Left cardiac atrium (tissue), 4 donors: ENCODE measurements around the gene MAPK8IP3. TPM values are rescaled to one million over a fixed set of nuclear protein-coding genes. Genes with fewer than 3 reads are reported as not detected.
"Not testable (repeated sequence)": the region's sequence is repeated elsewhere in the genome, so short reads cannot be mapped to it uniquely, and the experiment has no call there.

ENCODE experiments used
- ATAC-seq, 2 donors: fragments of 200-7000 bp; cut with Tn5 transposase; one replicate each; pipeline ENCODE4 v1.9.1; 2020; ENCODE audit warnings: mild to moderate bottlenecking in 2 of 2, moderate library complexity in 2 of 2
- DNase-seq: peaks from one replicate; pipeline ENCODE4 v3.0.0-alpha.2; 2020
- intact Hi-C, 2 donors: fragments of 100-400 bp; cut with DNase I; formaldehyde crosslinking; loops; one replicate each; pipeline versions ENCODE4 v1.14.1 to v1.15.1; 2022 to 2023
- total RNA-seq, 2 donors: library from RNA; stranded (reverse); fragmentation: NEBNext Ultra II Directional; extraction: Animal tissue kit (Norgen Biotek cat#: 25700); gene quantifications; one replicate each; pipeline ENCODE4 v1.2.1, GENCODE V29; 2021
- donor health status: DM: no; HTN: yes; CAD: no.
- donor health status: DM: no; HTN: yes; CAD: no; lungs with severe emphysema.
- donor health status: DM: yes; HTN: yes; CAD: no.
- donor health status: Dilated cardiomyopathy.

The MAPK8IP3 gene
- total RNA-seq, 2 donors from 2014 or later, result 60.9 to 70.4 TPM

DNA sequence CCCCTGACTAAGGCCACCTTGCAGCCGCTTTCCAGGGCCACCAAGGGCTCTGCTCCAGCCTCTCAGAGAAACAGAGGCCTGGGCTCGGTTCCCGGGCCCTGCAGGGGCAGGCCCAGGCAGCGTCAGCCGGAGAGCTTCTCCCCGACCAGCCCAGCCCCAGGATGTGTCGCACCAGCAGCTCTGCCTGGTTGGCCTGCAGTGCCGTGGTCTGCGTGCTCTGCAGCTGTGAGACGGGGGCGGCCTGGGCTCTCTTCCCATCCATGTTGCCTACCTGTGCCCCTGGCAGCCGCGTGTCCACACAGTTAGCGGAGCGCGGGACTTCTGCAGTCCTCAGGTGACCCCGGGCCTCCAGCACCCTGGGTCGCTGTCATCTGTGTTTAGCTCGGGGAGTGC, 82.7 kb downstream of the MAPK8IP3 start:
- ATAC-seq (no peak), DNase-seq (peak; percentile 13)
- intact Hi-C loops, result no loop called here

DNA sequence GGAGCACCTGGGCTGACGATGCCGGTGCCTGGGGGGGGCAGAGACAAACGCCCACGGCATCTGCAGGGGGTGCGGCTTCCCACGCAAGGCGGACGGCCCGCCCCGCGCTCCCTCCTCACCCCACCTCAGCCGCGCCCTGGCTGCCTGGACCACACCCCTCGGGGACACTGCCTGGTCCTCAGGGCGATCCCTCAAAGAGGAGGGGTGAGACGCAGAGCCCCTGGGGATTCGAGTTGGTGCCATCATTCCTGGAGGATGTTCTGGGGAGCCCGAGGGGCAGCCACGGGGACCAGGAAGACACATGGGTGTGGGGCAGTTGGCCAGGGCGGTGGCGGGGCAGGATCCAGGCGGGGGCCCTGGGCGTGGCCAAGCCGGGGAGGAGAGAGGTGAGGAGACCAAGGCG, 83.6 kb downstream of the MAPK8IP3 start:
- peak; percentile 22 for DNase-seq
- intact Hi-C loops, result no loop called here
- no peak for ATAC-seq

DNA sequence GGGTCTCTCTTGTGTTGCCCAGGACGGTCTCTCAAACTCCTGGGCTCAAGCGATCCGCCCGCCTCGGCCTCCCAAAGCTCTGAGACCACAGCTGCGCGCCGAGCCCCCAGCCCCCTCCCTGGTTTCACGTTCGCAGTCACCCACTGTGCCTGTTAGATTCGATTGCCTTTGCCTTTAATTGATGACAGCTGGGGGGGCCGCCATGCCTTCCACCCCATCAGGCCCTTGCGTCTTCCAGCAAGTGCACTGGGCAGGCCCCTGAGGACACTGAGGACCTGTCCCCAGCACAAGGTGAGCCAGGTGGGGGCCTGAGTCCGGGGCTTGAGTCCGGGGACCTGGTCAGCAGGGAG, 84.2 kb downstream of the MAPK8IP3 start:
- intact Hi-C loops, result no loop called here
- no peak for ATAC-seq
- DNase-seq, result no peak

DNA sequence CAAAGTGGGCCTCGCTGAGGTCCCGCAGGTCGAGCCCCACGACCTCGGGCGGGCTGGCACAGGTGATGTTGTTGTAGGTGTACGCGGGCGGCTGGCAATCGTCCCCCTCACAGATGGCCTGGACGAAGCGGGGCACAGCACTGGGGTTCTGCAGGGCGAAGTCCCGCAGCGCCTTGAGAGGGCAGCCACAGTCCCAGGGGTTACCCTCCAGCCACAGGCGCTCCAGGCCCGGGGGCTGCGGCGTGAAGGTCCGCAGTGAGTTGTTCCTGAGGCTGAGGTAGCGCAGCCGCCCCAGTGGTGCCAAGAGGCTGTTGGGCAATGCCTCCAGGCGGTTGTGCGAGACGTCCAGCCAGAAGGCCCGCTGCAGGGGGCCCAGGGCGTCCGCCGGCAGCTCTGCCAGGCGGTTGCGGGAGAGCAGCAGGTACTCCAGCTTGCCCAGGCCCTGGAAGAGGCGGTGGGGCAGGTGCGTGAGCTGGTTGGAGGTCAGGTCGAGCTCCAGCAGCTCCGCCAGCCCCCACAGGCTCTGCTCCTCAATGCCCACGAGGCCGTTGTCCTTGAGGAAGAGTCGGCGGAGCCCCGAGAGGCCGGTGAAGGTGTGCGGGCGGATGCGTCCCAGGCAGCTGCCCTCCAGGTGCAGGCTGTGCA, 84.7 kb downstream of the MAPK8IP3 start:
- peak; percentile 23 for DNase-seq
- ATAC-seq, result no peak
- intact Hi-C loops, result no loop called here

DNA sequence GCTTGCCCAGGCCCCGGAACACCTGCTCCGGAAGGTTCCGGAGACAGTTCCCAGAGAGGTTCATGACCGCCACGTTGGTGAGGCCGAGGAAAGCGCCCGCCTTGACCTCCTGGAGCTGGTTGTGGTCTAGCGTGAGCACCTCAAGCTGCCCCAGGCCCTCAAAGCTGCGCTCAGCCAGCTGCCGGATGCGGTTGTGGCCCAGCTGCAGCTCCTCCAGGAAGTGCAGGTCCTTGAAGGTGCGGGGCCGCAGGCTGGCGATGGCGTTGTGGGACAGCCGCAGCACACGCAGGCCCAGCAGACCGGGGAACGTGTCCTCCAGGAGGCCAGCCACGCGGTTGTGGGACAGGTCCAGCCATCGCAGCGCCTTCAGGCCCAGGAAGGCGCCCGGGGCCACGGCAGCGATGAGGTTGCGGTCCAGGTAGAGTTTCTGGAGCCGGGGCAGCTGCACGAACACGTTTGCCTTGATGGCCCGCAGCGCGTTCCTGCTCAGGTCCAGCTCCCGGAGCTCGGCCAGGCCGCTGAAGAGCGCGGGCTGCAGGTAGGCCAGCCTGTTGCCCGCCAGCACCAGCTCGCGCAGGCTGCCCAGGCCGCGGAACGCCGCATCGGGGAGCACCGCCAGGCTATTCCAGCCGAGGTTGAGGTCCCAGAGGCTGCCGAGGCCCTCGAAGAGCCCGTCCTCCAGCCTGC, 85.4 kb downstream of the MAPK8IP3 start:
- no peak for ATAC-seq
- intact Hi-C loops, result no loop called here
- peak; percentile 20 for DNase-seq

DNA sequence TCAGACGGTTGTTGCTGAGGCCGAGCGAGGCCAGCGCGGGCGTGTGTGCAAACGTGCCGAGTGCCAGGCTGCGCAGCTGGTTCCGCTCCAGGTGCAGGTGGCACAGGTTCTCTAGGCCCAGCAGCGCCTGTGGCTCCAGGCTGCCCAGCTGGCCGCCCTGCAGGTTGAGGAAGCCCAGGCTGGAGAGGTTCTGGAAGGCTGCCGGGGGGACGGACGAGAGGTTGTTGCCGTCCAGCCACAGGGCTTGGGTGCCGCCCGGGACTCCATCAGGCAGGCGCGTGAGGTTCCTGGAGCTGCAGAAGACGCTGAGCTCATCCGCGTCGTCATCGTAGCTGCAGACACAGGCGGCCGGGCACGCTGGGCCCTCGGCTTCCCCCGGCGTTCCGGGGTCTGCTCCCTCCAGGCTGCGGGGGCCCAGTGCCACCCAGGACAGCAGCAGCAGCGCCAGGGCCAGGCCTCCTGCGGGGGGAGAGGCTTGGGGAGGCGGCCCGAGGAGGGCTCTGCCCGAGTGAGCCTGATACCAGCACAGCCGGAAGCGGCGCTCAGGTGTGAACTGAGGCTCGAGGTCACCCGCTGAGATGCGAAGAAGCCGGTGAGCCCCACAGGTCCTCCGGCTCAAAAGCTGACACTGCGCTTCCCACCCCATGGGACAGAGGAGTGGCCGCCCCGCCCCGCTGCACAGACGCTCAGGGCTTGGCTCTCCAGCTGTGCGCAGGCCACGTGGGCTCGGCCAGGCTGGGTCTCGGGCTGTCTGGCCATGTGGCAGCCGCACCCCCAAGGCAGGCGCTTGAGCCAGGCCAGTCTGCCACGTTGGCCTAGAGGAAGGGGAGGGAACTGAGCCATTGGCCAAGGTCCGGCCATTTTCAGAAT, 86.2 kb downstream of the MAPK8IP3 start:
- intact Hi-C loops, result no loop called here
- DNase-seq (peak; percentile 20), ATAC-seq (no peak)

DNA sequence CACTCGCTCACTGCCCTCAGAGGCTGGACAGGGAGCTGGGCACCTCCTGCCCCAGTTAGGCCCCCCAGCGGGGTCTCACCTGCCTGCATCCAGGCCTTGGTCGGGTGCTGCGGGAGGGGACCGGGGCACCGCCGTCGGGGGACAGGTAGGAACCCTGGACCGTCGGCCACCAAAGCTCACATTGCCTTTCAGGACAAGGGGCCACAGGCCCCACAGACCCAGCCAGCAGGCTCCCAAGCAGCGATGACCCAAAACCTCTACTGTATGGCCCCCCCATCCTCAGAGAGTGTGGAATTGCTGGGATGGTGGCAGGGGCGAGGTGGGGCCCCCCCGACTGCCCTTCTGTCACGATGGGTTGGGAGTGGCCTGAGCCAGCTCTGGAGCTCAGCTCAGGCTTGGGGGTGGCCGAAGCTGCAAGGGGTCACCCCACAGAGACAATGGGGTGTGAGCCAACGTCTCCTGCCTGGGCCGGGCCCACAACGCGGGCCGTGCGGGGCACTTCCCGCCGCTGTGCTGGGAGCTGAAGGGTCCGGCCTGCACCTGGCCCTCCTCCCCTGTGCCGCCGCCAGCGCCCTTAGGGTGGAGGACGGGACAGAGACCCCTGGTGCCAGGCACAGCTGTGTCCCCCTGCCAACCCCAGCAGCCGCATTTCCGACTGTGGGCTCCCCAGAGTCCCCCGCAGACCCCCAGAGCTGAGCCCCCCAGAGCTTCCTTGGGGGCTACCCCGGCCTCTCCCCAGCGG, 87.0 kb downstream of the MAPK8IP3 start:
- DNase-seq, result peak; percentile 14
- ATAC-seq, result no peak
- intact Hi-C loops, result no loop called here

DNA sequence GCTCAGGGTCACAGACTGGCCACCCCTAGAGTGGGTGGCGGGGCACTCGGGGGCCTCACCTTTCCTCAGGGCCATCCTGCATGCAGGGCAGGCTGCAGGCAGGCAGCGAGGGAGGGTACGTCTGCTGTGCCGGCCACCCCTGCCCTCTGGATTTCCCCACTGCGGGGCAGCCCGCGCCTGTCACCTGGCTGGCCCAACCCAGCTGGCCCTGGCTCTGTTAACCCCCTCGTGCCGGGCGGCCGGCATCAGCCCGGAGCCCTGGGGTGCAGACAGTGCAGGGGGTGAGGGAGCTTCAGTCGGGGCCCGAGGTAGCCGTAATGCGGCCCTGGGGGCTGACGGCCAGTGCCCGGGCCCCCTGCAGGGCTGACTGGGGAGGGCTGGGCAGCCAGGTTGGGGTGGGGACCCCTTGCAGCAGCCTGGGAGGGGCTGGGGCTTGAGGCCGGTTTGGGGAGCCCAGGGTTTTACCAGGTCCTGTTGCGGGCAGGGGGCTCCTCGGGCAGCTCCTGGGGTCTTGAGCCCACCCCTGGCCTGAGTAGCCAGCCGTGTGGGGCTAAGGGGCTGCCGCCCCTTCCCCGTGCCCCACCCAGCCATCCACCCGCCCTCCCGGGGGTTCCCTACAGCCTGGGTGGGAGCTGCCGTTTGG, 87.7 kb downstream of the MAPK8IP3 start, which contains the start of gene IGFALS:
Gene IGFALS, minus strand, starts transcription at position 128 of the 643 bp plus-strand sequence. Its CDS starts 53 bp downstream, at position 75.
- ATAC-seq (peak; percentile 4 to 5), DNase-seq (peak; percentile 12)
- intact Hi-C loops, result no loop called here

DNA sequence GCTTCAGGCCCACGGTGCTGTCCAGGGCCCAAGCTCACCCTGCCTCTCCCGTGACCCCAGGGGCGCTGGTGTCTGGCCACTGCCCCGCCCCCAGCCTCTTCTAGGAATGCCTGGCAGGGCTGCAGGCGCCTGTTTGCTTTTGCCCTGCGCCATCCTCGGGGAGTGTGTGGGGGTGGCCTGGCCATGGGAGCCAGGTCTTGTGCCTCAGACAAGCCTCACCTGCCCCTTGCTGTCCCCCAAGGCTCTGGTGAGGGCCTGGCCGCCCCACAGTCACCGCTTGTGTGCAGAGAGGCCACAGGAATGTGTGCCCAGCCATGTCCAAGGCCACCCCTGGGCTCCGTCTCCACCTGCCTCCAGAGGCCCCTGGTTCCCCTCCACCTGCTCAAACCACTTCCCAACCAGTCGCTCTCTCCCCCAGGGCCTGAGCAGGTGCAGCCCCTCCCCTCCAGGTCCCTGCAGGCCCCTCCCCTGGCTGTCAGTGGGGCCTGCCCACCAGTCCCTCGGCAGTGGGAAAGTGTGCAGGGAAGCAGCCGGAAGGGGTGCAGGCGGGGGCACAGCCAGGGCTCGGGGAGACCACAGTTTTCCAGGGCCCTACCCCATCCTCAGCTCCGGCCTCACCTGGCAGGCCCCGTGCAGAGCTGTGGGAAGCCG, 88.4 kb downstream of the MAPK8IP3 start:
- ATAC-seq (peak; percentile 3 to 7), DNase-seq (peak; percentile 16)
- intact Hi-C loops, result no loop called here

DNA sequence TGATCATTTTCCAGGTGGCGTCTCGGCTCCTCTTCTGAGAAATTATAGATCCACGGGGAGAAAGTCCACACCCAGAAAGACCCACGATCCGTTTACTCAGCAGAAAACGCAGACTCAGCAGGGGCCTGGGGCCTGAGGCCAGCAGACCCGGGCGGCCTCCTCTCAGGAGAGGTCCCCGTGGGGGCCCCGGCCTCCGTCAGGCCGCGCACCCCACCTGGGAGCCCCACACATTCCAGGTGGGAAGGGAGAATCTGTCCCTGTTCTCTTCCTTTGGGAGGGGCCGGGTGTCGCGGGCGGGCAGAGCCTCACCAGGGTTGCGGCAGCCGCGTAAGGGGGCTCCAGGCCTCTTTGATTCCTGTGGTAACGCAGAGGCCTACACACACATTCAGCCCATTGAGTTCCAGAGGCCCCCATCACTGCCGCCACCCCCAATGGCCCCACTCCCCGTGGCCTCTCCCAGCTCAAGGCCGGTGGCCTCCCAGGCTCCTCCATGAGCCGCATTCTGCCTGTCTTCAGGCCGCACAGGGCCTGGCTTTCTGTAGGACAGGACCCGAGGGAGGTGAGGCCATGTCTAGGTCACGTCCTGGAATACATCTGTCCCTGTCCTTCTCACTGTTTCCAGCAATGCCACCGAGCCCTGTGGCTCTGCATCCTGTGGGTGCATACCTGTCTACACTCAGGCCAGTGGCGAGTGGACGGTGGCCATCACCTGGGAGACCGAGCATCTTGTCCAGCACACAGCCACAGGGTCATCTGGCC, 89.1 kb downstream of the MAPK8IP3 start:
- ATAC-seq, result no peak
- intact Hi-C loops, result no loop called here
- DNase-seq, result peak; percentile 8

DNA sequence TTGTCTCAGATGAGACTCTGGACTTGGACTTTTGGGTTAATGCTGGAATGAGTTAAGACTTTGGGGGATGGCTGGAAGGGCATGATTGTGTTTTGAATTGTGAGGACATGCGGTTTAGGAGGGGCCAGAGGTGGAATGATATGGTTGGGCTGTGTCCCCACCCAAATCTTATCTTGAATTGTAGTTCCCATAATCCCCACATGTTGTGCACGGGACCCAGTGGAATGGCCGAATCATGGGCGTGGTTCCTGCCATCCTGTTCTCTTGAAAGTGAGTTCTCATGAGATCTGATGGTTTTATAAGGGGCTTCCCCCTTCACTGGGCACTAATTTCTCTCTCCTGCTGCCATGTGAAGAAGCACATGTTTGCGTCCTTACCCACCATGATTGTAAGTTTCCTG, 93.3 kb downstream of the MAPK8IP3 start:
- ATAC-seq, intact Hi-C loops, DNase-seq: not testable (repeated sequence)

DNA sequence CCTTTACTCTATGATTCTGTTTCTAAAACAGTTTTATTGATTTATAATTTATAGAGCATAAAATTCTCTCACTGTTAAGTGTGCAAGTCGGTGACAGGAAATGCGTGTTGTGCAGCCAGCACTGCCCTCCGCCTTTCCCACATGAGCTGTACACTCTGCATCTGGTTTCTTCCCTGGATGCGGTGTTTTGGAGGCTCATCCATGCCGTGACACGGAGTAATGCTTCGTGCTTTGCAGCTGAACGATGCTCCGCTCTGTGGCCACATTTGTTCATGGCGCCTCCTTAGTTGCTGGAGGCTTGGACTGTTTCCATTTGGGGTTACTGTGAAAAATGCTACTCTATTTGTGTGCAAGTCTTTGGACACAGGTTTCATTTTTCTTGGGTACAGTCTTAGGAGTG, 94.7 kb downstream of the MAPK8IP3 start:
- ATAC-seq (no peak), DNase-seq (no peak)
- intact Hi-C loops, result no loop called here

DNA sequence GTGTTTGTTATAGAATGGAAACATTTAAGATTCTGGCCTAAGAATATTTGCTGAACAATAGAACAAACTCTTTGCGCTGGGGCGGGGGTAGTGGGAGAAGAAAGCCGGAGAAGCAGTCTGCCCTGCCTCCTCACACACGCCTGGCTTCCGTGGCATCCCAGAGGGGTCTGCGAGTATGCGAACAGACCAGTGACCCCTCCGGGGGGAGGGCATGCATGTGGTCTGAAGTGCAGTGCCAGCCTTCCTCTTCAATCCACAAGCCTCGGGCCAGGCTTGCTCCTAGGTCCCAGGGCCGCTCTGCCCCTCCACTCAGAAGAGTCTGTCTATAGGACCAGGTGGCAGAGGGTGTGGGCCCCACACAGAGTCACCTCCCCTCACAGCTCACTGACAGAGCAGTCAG, 101.6 kb downstream of the MAPK8IP3 start:
- no peak for ATAC-seq
- intact Hi-C loops, result no loop called here
- DNase-seq, result peak; percentile 12

DNA sequence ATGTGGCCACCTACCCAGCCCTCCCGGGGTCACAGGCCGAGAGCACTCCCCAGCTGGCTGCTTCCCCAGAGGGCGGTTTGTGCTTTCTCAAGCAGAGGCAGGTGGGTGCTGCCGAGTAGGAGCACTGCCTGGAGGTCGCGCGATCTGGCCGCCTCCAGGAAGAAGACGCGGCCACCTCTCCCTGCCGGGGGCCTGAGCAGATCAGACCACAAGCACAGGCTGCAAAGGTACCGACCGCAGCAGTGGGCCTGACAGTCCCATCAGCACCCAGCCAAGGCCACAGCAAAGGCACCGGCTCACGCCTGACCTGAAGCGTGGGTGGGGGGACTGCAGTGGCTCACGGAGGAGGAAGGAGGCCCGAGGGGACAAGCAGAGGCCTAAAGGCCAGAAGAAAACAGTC, 102.7 kb downstream of the MAPK8IP3 start:
- intact Hi-C loops, result no loop called here
- ATAC-seq (no peak), DNase-seq (no peak)

DNA sequence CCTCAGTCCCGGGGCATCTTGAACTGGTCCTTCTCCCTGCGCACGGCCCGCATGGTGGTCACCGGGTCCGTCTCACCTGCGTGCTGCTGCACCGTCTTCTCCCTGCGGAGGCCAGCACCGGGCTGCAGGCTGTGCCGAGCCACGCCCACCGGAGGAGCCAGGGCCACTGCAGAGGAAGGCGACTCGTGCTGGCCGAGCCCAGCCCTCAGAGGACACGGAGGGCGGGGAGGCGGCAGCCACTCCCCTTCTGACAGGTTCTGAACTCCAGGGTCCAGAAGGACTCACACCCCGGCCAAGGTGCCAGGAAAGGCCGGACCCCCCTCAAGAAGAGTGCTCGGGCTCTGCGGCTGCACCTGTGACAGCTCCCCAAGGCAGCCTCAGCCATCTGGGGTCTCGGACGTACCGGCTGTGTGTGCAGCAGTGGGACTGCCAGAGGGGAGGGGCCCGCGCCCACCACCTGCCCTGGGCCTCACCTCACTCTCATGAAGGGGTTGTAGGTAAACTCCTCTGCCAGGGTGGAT, 103.3 kb downstream of the MAPK8IP3 start:
- DNase-seq (peak; percentile 14), ATAC-seq (no peak)
- intact Hi-C loops, result no loop called here

DNA sequence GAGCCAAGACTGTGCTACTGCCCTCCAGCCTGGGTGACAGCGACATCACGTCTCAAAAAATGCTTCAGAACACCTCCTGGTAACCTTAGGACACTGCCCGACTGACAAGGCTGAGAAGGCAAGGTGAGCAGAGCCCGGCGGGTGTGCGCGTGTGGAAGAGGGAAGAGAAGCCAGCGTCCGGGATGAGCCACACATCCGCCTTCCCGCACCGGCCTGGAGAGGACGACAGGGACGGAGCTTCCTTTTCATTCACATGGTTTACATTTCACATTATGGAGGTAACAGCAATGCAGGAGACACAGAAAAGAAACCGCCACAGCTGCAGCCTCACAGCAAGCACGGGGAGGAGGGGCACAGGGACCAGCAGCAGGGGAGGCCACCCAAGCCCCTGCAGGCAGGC, 104.1 kb downstream of the MAPK8IP3 start:
- DNase-seq (no peak), ATAC-seq (no peak)
- intact Hi-C loops, result no loop called here

DNA sequence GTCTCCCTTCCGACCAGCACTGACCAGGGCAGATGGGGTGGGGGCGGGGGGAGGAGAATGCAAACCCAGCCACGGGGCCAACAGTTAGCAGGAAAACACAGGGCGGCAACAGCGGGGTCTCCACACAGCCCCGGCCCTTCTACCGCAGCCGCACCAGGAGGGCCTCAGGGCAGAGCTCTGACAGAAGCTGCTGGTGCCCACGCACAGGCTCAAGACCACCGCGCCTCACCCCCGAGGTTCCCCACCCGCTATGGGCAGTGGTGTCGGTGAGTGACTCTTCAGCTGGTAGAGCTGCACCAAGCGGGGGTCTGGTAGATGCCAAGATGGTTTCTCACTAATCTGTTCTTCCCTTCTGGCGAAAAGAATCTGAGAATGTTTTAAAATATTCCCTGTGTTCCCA, 104.5 kb downstream of the MAPK8IP3 start:
- intact Hi-C loops, result no loop called here
- ATAC-seq, result no peak
- DNase-seq, result no peak
